Measurements from ENCODE around the gene ZNF710.
"Not testable (repeated sequence)": the region's sequence is repeated elsewhere in the genome, so short reads cannot be mapped to it uniquely, and the experiment has no call there.

Gene ZNF710

GRCh38 chr15:90062973-90063769 is 62.0 kb downstream of the ZNF710 start:
- no peak for DNase-seq

DNA sequence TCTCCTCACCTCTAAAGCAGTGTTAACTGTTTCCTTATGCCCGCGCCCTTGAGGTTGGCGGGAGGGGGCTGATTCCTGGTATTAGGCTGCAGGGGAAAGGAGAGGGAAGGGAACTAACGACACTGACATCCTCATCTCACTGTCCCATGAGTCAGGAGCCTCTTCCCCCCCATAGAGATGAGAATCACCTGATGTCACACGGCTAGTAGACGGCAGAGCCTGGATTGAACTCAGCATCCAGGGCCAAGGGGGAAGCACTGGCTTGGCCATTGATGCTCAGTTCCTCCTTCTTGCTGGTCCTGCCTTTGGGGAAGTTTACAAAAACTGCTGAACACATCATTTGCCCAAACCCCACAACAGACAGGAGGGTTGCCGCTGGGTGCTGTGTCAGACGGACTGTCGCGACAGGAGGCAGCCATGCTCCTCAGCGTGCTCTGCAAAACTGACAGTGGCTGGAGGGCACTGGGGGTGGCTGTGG is 62.7 kb downstream of the ZNF710 start:
- no peak for DNase-seq

- no peak for DNase-seq
Observed at GRCh38 chr15:90064911-90065681, 64.0 kb downstream of the ZNF710 start.

GRCh38 chr15:90065682-90066049 is 64.5 kb downstream of the ZNF710 start:
- DNase-seq: no peak

DNA sequence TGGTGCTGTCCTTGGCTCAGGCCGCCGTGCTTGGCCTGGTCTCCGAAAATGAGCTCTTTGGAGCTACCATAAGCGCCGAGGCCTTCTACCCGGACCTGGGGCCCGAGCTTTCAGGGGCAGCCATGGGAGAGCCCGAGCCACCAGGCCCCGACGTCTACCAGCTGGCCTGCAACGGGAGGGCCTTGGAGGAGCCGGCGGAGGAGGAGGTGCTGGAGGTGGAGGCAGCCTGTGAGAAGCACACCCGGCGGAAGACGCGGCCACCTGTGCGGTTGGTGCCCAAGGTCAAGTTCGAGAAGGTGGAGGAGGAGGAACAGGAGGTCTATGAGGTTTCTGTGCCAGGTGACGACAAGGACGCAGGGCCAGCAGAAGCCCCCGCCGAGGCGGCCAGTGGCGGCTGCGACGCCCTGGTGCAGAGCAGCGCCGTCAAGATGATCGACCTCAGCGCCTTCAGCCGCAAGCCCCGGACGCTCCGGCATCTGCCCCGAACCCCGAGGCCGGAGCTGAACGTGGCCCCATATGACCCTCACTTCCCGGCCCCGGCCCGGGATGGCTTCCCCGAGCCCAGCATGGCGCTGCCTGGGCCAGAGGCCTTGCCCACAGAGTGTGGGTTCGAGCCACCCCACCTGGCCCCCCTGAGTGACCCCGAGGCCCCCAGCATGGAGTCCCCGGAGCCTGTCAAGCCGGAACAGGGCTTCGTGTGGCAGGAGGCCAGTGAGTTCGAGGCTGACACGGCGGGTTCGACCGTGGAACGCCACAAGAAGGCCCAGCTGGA is 66.2 kb downstream of the ZNF710 start:
- no peak for DNase-seq

DNA sequence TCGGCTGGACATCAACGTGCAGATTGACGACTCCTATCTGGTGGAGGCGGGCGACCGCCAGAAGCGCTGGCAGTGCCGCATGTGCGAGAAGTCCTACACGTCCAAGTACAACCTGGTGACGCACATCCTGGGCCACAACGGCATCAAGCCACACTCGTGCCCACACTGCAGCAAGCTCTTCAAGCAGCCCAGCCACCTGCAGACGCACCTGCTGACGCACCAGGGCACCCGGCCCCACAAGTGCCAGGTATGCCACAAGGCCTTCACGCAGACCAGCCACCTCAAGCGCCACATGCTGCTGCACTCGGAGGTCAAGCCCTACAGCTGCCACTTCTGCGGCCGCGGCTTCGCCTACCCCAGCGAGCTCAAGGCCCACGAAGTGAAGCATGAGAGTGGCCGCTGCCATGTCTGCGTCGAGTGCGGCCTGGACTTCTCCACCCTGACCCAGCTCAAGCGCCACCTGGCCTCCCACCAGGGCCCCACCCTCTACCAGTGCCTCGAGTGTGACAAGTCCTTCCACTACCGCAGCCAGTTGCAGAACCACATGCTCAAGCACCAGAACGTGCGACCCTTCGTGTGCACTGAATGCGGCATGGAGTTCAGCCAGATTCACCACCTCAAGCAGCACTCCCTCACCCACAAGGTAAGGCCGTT is 67.0 kb downstream of the ZNF710 start:
- no peak for DNase-seq

DNA sequence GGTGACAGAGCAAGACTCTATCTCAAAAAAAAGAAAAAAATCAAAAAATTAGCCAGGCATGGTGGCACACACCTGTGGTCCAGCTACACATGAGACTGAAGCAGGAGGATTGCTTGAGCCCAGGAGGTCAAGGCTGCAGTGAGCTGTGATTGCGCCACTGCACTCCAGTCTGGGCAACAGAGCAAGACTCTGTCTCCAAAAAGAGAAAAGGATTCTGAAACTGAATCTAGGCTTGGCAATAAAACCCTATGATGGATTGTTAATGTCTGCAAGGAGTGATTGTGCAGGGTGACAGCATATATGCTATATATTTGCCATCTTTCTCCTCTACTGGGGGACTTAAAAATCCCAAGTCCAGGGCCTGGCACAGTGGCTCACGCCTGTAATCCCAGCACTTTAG is 69.5 kb downstream of the ZNF710 start:
- DNase-seq: not testable (repeated sequence)

- DNase-seq: peak; percentile 79
Observed at GRCh38 chr15:90071220-90071807, 70.2 kb downstream of the ZNF710 start.

DNA sequence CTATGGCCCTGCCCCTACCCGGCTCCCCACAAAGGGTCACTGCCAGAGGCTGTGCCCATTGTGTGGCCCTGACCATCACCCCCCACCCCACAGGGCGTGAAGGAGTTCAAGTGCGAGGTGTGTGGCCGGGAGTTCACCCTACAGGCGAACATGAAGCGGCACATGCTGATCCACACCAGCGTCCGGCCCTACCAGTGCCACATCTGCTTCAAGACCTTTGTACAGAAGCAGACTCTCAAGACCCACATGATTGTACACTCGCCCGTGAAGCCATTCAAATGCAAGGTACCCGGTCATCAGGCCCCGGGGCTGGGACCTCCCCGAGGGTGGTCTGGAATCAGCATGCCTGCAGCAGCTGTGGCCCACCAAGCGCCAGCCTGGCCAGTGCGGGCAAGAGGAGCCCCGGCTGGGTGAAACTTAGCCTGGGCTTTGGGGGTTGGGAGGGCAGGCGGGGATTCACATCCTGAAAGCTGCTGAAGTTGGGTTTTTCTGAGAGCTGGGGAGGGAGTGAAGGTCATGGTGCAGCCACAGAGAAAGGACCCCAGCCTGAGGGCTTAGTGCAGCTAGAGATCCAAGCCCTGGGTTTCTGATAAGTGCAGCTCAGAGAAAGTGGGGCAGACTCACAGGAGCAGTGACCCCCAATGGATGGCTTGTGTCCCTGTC is 72.0 kb downstream of the ZNF710 start:
- no peak for DNase-seq

GRCh38 chr15:90074023-90074422 is 72.9 kb downstream of the ZNF710 start:
- no peak for DNase-seq

DNA sequence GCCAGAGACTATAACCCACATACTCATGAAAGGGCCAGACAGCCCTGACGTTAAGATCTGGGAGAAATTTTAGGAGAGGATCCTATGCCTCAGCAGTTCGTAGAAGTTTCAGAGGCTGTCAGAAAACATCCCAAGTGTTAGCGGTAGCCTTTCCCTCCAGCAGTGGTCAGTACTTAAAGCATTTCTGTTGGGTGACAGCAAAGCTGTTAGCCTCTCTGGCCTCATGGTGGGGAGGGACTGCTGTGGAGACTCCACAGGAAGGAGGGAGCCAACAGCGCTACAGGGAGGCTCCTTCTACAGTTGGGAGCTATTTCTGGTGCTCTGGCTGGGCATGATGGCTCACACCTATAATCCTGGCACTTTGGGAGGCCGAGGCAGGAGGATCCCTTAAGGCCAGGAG is 73.8 kb downstream of the ZNF710 start:
- no peak for DNase-seq

- no peak for DNase-seq
Observed at GRCh38 chr15:90075420-90076289, 74.5 kb downstream of the ZNF710 start.

DNA sequence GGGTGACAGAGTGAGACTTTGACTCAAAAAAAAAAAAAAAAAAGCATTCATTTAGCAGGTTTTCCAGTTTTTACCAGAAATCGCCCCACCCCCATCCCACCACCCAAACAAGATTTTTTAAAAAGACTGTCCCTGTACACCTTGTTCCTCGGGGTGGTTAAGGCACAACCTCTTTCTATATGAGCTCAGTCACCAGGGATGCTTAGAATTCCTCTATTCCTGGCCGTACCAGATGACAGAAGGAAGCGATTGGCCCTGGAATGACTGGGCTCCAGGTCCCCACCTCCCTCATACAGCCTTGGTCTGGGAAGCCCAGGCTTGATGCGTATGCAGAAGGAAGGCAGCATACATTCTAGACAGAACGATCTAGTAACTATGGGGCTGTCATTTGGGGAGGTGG is 75.6 kb downstream of the ZNF710 start:
- DNase-seq: no peak

DNA sequence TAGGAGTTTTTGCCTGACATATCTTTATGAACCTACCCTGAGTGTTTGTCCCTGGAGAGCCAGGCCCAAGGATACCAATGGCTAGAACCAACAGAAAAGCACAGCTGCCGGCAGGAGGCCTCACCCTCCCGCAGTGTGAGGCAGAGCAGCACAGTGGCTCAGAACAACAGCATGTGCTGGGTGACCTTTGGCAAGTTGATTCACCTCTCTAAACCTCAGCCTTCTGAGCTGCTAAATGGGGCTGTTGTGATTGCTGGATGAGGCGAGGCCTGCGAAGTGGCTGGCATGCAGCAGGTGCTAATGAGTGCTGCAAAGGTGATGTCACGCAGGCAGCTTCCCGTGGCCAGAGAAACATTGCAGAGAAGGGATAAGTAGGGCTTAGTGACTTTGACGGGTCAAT is 77.8 kb downstream of the ZNF710 start:
- no peak for DNase-seq

GRCh38 chr15:90079619-90080457 is 78.7 kb downstream of the ZNF710 start:
- DNase-seq: no peak

- no peak for DNase-seq
Observed at GRCh38 chr15:90080458-90080755, 79.3 kb downstream of the ZNF710 start.

DNA sequence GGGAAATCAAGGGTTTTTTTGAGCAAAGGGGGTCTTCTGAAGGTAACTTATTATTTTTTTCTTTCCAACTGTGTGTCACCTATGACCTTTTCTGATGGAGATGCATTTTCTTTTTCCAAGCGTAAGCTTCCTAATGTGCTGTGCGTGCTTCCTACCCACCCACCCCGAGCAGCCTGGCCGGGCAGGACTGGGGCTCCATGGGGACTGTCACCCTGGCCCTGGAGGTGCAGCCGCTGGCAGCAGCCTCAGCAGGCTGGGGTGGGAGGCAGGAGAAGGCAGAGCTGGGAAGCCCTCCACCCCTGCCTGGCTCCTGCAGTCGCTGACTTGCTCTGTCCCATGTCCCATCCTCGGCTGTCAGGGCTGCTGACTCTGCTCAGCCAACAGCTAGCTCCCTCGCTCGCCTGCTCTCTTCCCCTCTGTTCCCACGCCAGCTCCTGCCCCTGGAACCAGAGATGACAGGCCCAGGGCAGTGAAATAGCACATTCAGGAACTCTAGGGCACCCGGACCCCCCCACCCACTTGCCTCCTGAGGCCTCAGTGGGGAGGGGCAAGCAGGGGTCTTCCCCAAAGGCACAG is 79.8 kb downstream of the ZNF710 start:
- no peak for DNase-seq

DNA sequence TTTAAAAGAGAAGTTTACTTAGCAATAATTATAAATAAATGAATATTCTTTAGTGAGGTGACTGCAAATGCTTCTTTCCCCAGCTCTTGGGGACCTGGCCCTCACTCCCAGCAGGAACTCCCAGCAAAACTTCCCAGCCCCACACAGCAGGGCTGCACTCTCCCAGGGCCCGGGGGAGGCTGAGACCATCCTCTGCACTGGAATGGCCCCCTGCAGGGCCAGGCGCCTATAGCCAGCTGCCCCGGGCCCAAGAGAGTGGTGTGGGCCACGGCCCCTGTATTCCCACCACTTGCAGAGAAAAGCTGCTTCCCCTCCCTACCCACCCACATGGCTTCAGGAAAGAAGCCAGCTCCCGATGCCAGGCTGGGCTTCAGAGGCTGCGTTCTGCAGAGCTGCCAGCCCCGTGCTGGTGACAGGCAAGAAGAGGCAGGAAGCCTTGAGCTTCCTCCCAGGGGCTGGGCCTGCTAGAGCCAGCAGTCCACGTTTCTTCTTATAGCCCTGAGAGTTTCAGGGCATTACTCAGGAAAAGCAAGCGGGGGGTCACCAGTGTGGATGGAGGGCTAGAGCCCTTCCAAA is 81.1 kb downstream of the ZNF710 start:
- DNase-seq: no peak

GRCh38 chr15:90083419-90083818 is 82.3 kb downstream of the ZNF710 start:
- no peak for DNase-seq

All from fibroblast of skin of right quadriceps (primary cell).